Measurements from ENCODE around the gene RPS6KB2.

Gene RPS6KB2

DNA sequence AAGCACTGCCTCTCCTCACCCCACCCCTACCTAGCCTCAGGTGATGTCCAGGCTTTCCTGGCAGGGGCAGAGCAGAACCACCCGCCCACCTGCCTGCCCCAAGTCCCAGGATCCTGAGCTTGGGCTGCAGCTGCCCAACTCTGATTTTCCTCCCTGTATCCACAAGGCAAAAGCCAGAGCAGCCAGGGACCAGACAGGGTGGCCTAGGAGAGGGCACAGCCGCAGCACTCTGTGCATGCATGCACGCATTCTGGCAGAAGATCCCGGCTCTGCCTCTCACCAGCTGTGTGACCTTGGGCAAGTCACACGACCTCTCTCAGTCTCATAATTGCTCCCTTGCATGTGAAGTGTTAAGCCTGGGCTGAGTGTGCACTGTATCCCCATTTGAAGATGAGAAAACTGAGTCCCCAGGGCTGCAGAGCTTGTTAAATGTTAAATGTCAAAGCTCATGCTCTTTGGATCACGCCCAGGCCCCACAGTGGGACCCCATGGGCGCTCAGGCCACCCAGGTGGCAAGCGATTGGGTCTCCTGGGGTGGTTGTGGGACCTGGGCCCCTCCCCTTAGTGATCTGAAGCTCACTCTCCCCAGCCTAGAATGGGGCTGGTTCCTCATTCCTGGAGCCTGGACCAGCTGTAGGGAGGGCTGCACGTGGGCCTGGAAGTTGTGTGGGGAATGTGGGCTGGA is 15.7 kb upstream of the RPS6KB2 start:
- no CpG with 5 or more reads among the region's 9 CpGs for WGBS, 2 donors (ENCODE audit: extremely low coverage in 2 of 2, insufficient read length in 2 of 2, insufficient replicate concordance in 1 of 2)
- no peak overlapping the region for H2BK12ac ChIP-seq (ENCODE audit: low read length)

DNA sequence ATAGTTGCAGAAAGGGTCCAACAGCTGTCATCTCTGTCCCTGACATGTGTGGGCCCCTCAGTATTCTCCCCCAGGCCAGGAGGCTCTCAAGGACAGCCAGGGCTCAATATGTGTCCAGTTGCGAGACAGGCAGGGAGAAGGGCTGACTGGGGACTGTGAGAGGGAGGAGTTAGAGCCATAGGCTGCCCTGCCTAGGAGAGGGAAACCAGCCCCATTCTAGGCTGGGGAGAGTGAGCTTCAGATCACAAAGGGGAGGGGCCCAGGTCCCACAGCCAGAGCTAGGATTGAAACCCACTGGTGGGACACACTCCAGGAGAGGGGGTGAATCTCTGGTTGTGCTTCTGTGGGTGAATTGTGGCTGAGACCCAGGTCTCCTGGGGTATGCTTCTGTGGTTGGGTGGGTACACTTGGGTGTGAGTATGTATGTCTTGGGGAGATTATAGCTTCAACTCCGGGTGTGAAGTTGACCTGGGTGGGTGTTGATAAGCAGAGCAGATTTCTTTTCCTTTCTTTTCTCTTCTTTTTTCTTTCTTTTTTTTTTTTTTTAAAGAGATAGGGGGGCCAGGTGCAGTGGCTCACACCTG is 14.9 kb upstream of the RPS6KB2 start:
- H2AK5ac ChIP-seq (ENCODE audit: low read depth, low read length): no peak overlapping the region
- no peak overlapping the region for H3K18ac ChIP-seq (ENCODE audit: low read length)
- H3K4me1 ChIP-seq (ENCODE audit: control insufficient read depth in 2 of 2, insufficient read depth in 1 of 2, low read depth in 1 of 2, low read length in 2 of 2): peaks cover 6 to 20% of the 10 kb centered on the region in 2 donors
- H3K9ac ChIP-seq (ENCODE audit: low read depth, low read length, poor library complexity): no peak overlapping the region
- WGBS, 2 donors (ENCODE audit: extremely low coverage in 2 of 2, insufficient read length in 2 of 2, insufficient replicate concordance in 1 of 2): no CpG with 5 or more reads among the region's 2 CpGs
- no peak overlapping the region for H2BK15ac ChIP-seq (ENCODE audit: low read length)
- no peak overlapping the region for H4K8ac ChIP-seq (ENCODE audit: low read depth, low read length)
- H3K14ac ChIP-seq (ENCODE audit: low read length): no peak overlapping the region
- no peak overlapping the region for H3K23ac ChIP-seq (ENCODE audit: low read depth, low read length, poor library complexity)
- H3K4me3 ChIP-seq (ENCODE audit: low read length in 2 of 2): no peak overlapping the region
- H2AFZ ChIP-seq (ENCODE audit: low read length): no peak overlapping the region
- no peak for DNase-seq (ENCODE audit: low spot score)
- no peak overlapping the region for H3K4me2 ChIP-seq (ENCODE audit: insufficient read depth, low read length, poor library complexity, severe bottlenecking)
- H3K4ac ChIP-seq (ENCODE audit: low read length): no peak overlapping the region
- no peak overlapping the region for H2BK5ac ChIP-seq (ENCODE audit: low read length)
- H3K9me3 ChIP-seq (replicated peaks in 1 of 2; ENCODE audit: control insufficient read depth in 2 of 2, insufficient read depth in 1 of 2, low read depth in 1 of 2, low read length in 2 of 2): no peaks in the 10 kb centered on the region
- H3K79me1 ChIP-seq (ENCODE audit: low read depth, low read length): peaks cover 2% of the 10 kb centered on the region
- H3K27ac ChIP-seq (replicated peaks; ENCODE audit: low read length): no peak overlapping the region
- H4K91ac ChIP-seq (ENCODE audit: low read depth, low read length, poor library complexity): no peak overlapping the region
- no peak overlapping the region for H2BK12ac ChIP-seq (ENCODE audit: low read length)
- H3K27me3 ChIP-seq (ENCODE audit: control insufficient read depth in 3 of 3, insufficient read depth in 3 of 3, low read depth in 1 of 3, low read length in 3 of 3): peaks cover 0 to 18% (median 2%) of the 10 kb centered on the region in 3 experiments
- no peaks in the 10 kb centered on the region for H3K36me3 ChIP-seq (replicated peaks in 1 of 2; ENCODE audit: control insufficient read depth in 2 of 2, insufficient read depth in 2 of 2, low read length in 2 of 2)
- H2BK120ac ChIP-seq (ENCODE audit: low read depth, low read length): no peak overlapping the region

More for the DNA sequence above, 15.7 kb upstream of the RPS6KB2 start:
- no peaks in the 10 kb centered on the region for H3K36me3 ChIP-seq (replicated peaks in 1 of 2; ENCODE audit: control insufficient read depth in 2 of 2, insufficient read depth in 2 of 2, low read length in 2 of 2)
- no peak overlapping the region for H2BK120ac ChIP-seq (ENCODE audit: low read depth, low read length)
- no peak overlapping the region for H3K4me2 ChIP-seq (ENCODE audit: insufficient read depth, low read length, poor library complexity, severe bottlenecking)
- H3K18ac ChIP-seq (ENCODE audit: low read length): peak overlapping the region; percentile 81
- no peak overlapping the region for H3K27ac ChIP-seq (replicated peaks; ENCODE audit: low read length)
- peak overlapping the region; percentile 44 for H2AK5ac ChIP-seq (ENCODE audit: low read depth, low read length)
- DNase-seq (ENCODE audit: low spot score): no peak
- H3K4me1 ChIP-seq (ENCODE audit: control insufficient read depth in 2 of 2, insufficient read depth in 1 of 2, low read depth in 1 of 2, low read length in 2 of 2): peaks cover 6 to 20% of the 10 kb centered on the region in 2 donors
- no peak overlapping the region for H3K4me3 ChIP-seq (ENCODE audit: low read length in 2 of 2)
- H3K27me3 ChIP-seq (ENCODE audit: control insufficient read depth in 3 of 3, insufficient read depth in 3 of 3, low read depth in 1 of 3, low read length in 3 of 3): peaks cover 0 to 18% (median 2%) of the 10 kb centered on the region in 3 experiments
- no peak overlapping the region for H3K23ac ChIP-seq (ENCODE audit: low read depth, low read length, poor library complexity)
- no peak overlapping the region for H2BK5ac ChIP-seq (ENCODE audit: low read length)
- no peak overlapping the region for H2AFZ ChIP-seq (ENCODE audit: low read length)
- H3K79me1 ChIP-seq (ENCODE audit: low read depth, low read length): peaks cover 1% of the 10 kb centered on the region
- H3K14ac ChIP-seq (ENCODE audit: low read length): peak overlapping the region; percentile 79
- H4K91ac ChIP-seq (ENCODE audit: low read depth, low read length, poor library complexity): peak overlapping the region; percentile 8
- H3K4ac ChIP-seq (ENCODE audit: low read length): no peak overlapping the region
- peak overlapping the region; percentile 15 for H2BK15ac ChIP-seq (ENCODE audit: low read length)
- H3K9me3 ChIP-seq (replicated peaks in 1 of 2; ENCODE audit: control insufficient read depth in 2 of 2, insufficient read depth in 1 of 2, low read depth in 1 of 2, low read length in 2 of 2): no peaks in the 10 kb centered on the region
- H3K9ac ChIP-seq (ENCODE audit: low read depth, low read length, poor library complexity): no peak overlapping the region
- no peak overlapping the region for H4K8ac ChIP-seq (ENCODE audit: low read depth, low read length)

DNA sequence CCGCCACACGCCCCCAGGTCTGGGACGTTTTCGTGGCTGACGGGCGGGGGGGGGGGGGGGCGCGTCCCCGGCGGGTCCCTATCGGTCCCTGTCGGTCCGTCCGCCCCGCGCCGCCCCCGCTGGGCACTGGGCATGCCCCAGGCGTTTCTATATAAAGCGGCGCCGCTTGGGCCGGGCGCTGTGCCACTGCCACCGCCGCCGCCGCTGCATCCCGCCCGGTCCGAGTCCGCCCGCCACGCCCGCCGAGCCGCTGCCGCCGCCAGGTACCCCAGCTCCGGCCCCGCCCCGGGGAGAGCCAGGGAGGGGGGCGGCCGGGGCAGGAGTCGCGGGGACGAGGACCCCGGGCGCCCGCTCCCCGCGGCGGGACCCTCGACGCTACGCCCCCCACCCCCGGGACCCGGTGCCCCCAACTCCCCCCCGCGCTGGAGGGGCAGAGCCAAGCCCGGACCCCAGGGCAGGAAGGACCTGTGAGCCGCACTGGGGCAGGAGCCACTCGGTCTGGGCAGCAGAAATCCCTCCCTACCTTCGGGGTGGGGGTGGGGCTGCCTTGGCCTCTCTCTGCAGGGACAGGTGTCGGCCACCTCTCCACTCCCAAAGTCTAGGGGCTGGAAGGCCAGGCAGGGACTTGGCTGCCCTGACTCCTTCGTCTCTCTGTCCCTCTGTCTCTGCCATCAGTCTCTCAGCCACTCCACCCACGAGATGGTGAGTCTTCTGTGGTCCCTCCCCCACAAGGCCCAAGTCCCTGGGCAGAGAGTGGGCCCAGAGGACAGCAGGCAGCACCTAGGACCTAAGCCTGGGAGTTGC is 12.6 kb upstream of the RPS6KB2 start, which contains the start of gene CARNS1:
TSS of gene CARNS1 (plus strand) at position 178 of the 804 bp plus-strand sequence. CDS start at position 700, 522 bp downstream.
- Histone ChIP-seq H2BK5ac (ENCODE audit: low read length) (no peak within 1 kb of the TSS), H2BK120ac (ENCODE audit: low read depth, low read length) (no peak within 1 kb of the TSS), H3K4me1 (ENCODE audit: control insufficient read depth in 2 of 2, insufficient read depth in 1 of 2, low read depth in 1 of 2, low read length in 2 of 2) (peaks cover 10 to 22% of the 10 kb centered on the region in 2 donors), H3K23ac (ENCODE audit: low read depth, low read length, poor library complexity) (peak within 1 kb of the TSS; percentile 77), H3K27ac (replicated peaks; ENCODE audit: low read length) (no peak within 1 kb of the TSS), H2BK15ac (ENCODE audit: low read length) (no peak within 1 kb of the TSS), H2AFZ (ENCODE audit: low read length) (no peak within 1 kb of the TSS), H3K18ac (ENCODE audit: low read length) (peak within 1 kb of the TSS; percentile 85), H3K4me3 (ENCODE audit: low read length in 2 of 2) (peak within 1 kb of the TSS in 1 of 2 donors; percentile 67), H3K79me1 (ENCODE audit: low read depth, low read length) (peaks cover 2% of the 10 kb centered on the region), H4K91ac (ENCODE audit: low read depth, low read length, poor library complexity) (no peak within 1 kb of the TSS), H3K27me3 (ENCODE audit: control insufficient read depth in 3 of 3, insufficient read depth in 3 of 3, low read depth in 1 of 3, low read length in 3 of 3) (peaks cover 0 to 27% (median 2%) of the 10 kb centered on the region in 3 experiments), H3K36me3 (replicated peaks in 1 of 2; ENCODE audit: control insufficient read depth in 2 of 2, insufficient read depth in 2 of 2, low read length in 2 of 2) (no peaks in the 10 kb centered on the region), H2BK12ac (ENCODE audit: low read length) (no peak within 1 kb of the TSS), H3K9me3 (replicated peaks in 1 of 2; ENCODE audit: control insufficient read depth in 2 of 2, insufficient read depth in 1 of 2, low read depth in 1 of 2, low read length in 2 of 2) (no peaks in the 10 kb centered on the region), H3K4ac (ENCODE audit: low read length) (no peak within 1 kb of the TSS), H3K9ac (ENCODE audit: low read depth, low read length, poor library complexity) (peak within 1 kb of the TSS; percentile 17), H2AK5ac (ENCODE audit: low read depth, low read length) (peak within 1 kb of the TSS; percentile 66), H3K14ac (ENCODE audit: low read length) (no peak within 1 kb of the TSS), H4K8ac (ENCODE audit: low read depth, low read length) (no peak within 1 kb of the TSS), H3K4me2 (ENCODE audit: insufficient read depth, low read length, poor library complexity, severe bottlenecking) (peak within 1 kb of the TSS; percentile 52)
- no peak for DNase-seq (ENCODE audit: low spot score)
- no CpG with 5 or more reads among the region's 67 CpGs for WGBS, 2 donors (ENCODE audit: extremely low coverage in 2 of 2, insufficient read length in 2 of 2, insufficient replicate concordance in 1 of 2)
